GM10266 (cell line): ENCODE results near the gene LMNTD2.

Experiments used
- DNase-seq: peaks from one replicate; pipeline ENCODE4 v3.0.0; 2012; ENCODE audit errors: extremely low spot score
- TF ChIP-seq, protein P1 (sequence below): IDR thresholded peaks from 2 replicates; pipeline ENCODE4 v1.5.1; 2012; ENCODE audit warnings: mild to moderate bottlenecking, low read depth; ENCODE audit not compliant: control insufficient read depth, insufficient read depth; ENCODE audit errors: missing control alignments

The LMNTD2 gene

DNA sequence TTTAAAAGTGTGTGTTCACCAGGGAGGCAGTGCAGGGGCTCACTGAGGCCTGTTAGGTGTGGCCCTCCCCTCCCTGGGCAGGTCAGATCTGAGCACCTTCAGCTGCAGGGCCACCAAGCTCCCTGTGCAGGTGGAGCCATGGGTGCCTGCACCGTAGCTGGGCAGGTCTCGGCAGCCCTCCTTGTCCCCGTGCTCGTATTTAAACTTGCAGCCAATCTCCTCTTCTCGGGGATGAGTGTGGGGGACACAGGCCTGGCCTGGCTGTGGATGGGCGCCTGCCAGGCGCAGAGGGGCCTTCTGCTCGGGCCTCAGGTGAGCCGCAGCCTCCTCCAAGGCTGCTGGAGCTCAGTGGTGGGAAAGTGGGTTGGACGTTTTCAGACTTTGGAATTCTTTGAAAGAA, 34.9 kb upstream of the LMNTD2 start:
- TF ChIP-seq, protein P1, sequence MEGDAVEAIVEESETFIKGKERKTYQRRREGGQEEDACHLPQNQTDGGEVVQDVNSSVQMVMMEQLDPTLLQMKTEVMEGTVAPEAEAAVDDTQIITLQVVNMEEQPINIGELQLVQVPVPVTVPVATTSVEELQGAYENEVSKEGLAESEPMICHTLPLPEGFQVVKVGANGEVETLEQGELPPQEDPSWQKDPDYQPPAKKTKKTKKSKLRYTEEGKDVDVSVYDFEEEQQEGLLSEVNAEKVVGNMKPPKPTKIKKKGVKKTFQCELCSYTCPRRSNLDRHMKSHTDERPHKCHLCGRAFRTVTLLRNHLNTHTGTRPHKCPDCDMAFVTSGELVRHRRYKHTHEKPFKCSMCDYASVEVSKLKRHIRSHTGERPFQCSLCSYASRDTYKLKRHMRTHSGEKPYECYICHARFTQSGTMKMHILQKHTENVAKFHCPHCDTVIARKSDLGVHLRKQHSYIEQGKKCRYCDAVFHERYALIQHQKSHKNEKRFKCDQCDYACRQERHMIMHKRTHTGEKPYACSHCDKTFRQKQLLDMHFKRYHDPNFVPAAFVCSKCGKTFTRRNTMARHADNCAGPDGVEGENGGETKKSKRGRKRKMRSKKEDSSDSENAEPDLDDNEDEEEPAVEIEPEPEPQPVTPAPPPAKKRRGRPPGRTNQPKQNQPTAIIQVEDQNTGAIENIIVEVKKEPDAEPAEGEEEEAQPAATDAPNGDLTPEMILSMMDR, result no peak
- DNase-seq, result no peak

DNA sequence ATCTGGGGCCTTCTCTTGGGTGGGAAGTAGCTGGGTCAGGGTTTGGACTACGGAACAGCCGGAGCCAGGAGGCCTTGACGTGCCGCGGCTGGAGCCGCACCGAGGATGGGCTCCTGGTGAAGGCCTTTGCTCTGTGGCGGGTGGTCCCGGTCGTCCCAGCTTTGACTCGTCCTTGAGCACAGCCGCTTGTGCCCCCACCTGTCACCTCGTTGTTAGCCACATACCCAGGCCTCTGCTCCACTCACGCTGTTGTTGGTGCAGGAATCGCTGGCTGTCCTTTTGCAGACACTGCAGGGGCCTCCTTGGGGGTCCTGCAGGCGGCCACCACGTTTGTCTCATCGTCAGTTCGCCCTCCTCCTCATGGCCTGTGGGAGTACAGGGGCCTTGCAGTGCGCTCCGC, 32.8 kb upstream of the LMNTD2 start:
- DNase-seq, result no peak
- TF ChIP-seq, protein P1, result no peak

DNA sequence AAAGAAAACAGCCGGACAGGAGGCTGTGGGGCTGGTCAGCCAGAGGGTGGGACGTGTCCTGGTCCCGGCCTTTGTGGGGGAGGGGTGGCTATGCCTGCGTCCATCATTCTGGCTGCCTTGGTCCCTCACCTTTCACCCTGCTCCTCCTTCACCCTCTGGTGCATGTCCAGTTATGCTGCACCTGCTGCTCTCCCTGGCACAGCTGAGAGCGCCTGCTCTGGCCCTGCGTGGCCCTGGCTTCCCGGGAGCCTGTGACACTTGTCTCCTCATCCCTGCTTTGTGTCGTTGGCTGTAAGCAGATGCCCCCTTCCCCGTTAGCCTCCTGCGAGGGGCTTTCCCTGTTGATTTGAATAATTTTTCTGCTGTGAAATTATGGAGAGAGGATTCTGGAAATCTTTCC, 32.4 kb upstream of the LMNTD2 start:
- TF ChIP-seq, protein P1, result no peak
- DNase-seq, result no peak

GRCh38 chr11:592501-592900, 32.0 kb upstream of the LMNTD2 start:
- no peak for DNase-seq
- TF ChIP-seq, protein P1, result no peak

DNA sequence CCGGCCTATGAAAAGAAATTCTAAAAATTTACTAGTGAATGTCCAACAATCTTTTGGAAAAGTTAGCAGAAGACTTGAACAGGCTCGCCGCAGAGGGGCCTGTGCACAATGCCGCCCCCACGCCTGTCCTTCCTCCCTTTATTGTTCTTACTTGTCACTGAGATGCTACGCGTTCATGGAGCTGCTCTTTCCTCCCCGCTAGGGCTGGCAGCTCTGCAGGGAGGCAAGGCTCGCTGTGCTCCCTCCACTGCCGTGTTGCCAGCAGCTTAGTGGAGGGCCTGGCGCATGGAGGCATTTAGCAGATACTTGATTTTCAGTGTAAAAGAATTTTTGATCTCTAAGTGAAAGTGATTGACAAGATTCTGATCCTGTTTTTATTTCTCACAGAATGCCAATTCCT, 30.5 kb upstream of the LMNTD2 start:
- TF ChIP-seq, protein P1, result no peak
- DNase-seq, result no peak

- no peak for DNase-seq
- TF ChIP-seq, protein P1, result no peak
These were observed 29.3 kb upstream of the LMNTD2 start for GRCh38 chr11:589798-590197.

DNA sequence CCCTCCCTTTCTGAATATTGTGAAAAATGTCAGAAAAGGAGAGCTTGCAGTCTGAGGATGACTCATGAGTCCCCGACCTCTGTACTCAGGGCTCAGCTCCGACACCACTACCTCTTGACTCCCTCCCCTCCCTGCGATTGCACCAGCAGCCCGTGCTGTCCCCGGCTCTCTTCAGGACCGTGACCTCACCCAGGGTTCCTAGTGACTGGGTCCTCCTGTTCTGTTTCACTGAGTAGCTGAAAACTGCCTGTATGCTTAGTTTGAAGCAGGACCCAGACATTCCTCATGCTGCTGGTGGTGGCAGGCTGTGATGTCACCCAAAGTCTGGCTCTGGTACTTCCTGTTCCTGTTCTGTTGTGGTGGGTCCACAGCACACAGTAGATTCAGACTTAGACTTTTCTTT, 27.4 kb upstream of the LMNTD2 start:
- TF ChIP-seq, protein P1, result no peak
- no peak for DNase-seq
